HG03575 (cell line): ENCODE measurements around the gene FUT3.
"Not testable (repeated sequence)": the region's sequence is repeated elsewhere in the genome, so short reads cannot be mapped to it uniquely, and the experiment has no call there.

Experiments
- ATAC-seq: cut with Tn5 transposase; IDR thresholded peaks from one replicate; pipeline ENCODE4 v1.9.1; 2021; ENCODE audit not compliant: unreplicated experiment, insufficient number of reproducible peaks, low FRiP score; ENCODE audit errors: extremely low read depth

The FUT3 gene

DNA sequence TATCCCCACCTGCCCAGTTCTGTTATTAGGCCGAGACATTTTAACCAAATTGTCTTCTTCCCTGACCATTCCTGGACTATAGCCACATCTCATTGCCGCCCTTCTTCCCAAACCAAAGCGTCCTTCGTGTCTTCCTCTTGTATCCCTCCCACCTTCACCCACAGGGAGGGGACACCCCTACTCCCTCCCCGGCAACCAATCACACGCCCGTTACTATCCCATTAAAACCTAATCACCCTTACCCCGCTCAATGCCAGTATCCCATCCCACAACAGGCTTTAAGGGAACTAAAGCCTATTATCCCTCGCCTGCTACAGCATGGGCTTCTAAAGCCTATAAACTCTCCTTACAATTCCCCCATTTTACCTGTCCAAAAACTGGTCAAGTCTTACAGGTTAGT, 3.9 kb upstream of the FUT3 start:
- ATAC-seq = not testable (repeated sequence)

- not testable (repeated sequence) for ATAC-seq
These were observed 2.9 kb upstream of the FUT3 start for GRCh38 chr19:5854121-5854520.

DNA sequence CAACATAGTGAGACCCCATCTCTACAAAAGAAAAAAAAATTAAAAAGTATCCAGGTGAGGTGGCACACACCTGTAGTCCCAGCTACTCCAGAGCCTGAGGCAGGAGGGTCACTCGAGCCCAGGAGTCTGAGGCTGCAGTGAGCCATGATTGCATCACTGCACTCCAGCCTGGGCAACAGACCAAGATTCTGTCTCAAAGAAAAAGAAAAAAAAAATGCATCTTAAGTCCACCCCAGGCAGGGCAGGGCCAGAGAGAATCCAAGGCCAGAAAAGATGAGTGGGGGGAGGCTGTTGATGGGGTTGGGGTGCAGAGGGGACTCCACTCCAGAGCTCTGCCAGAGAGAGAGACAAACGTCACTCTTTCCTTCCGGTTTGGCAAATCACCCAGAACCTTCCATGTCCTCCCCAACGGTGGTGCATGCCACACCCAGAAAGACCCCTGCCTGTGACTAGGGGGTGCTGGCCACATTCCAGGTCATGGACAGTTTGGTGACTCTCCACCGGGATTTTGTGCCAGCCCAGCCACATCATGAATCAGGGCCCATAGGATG, 431 bp downstream of the FUT3 start:
- ATAC-seq = no peak

- no peak for ATAC-seq
These were observed 1.1 kb downstream of the FUT3 start for GRCh38 chr19:5850189-5850588.

DNA sequence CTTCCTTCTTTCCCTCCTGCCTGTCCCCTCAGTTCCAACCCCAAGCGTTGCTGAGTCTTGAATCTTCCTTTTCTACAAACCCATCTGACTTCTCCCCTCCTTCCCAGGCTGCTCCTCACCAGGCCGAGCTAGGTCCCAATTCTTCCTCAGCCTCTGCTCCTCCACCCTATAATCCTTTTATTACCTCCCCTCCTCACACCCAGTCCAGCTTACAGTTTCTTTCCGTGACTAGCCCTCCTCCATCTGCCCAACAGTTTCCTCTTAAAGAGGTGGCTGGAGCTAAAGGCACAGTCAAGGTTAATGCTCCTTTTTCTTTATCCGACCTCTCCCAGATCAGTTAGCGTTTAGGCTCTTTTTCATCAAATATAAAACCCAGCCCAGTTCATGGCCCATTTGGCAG, 2.6 kb downstream of the FUT3 start:
- not testable (repeated sequence) for ATAC-seq

GRCh38 chr19:5847846-5848245, 3.4 kb downstream of the FUT3 start:
- not testable (repeated sequence) for ATAC-seq

- ATAC-seq = no peak
These were observed 6.5 kb downstream of the FUT3 start for GRCh38 chr19:5844456-5845433.

GRCh38 chr19:5843295-5843927, 7.8 kb downstream of the FUT3 start:
- ATAC-seq = no peak

GRCh38 chr19:5841735-5842111, 9.5 kb downstream of the FUT3 start:
- not testable (repeated sequence) for ATAC-seq

DNA sequence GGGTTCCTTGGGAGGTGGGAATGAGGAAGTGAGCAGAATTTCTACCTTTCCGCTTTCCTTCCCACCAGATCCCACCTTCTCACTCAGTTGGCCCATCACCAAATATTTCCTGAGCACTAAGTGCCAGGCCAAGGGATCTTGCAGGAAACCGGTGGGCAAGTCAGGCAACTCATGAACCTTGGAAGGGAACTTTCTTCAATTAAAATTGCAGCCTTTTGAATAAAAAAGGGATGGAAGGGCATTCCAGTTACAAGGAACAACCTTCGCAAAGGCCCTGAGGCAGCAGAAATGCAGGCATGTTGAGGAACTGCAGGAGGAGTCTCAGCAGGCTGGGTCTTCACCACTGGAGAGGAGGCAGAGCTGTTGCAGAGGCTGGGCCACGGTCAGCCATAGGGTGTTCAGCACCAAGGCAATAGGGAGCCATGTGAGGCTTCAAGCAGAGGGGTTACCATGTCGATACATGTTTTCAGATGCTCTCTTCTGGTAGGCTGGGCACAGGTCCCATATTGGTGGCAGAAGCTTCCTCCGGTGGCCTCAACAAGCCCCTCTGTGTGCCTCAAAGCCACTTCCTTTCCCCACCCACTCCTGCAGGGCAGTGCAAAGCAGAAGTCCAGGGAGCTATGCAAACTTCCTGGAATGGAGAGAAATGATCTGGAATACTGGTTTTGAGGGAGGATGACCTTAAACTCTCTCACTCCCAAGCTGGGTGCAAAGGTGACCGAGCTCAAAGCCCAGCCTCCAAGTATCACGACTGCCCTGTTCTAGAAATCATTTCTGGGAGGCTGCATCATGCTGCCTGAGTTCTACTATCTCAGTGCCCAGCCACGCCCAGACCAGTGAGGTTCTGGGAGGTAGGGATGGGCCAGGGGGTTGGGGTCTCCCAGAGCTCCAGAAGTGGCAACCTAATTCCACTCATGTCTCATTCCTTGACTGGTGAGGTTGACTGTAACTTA, 11.9 kb downstream of the FUT3 start, which contains the start of gene FUT6:
TSS of gene FUT6 (minus strand) at position 638 of the 953 bp plus-strand sequence. CDS start 7,135 bp downstream, outside the sequence.
- no peak for ATAC-seq

- ATAC-seq = no peak
These were observed 12.7 kb downstream of the FUT3 start for GRCh38 chr19:5838353-5839064.

DNA sequence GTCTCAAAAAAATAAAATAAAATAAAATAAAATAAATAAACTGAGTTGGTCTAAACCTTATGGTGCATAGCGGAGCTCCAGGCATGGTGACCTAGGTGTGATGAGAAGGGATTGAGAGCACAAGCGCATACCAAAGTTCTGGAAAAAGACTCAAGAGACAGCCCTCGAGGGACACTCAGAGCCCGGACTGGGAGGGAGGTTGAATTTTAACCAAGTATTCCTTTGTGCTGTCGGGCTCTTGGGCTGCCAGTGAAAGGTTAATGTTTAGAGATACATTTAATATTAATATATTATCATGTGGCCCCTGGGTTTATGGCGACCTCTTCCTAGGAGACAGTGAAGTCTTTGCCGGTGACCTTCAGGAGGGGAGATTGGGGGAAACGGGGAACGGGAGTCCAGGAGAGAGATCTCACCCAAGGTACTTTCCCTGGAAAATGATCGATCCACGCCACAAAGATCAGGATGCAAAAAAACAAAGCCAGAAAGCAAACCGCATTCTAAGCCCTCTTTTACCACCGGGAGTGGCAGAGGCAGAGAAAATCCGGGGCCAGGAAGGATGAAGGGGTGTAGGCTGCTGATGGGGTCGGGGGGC, 13.4 kb downstream of the FUT3 start:
- no peak for ATAC-seq

DNA sequence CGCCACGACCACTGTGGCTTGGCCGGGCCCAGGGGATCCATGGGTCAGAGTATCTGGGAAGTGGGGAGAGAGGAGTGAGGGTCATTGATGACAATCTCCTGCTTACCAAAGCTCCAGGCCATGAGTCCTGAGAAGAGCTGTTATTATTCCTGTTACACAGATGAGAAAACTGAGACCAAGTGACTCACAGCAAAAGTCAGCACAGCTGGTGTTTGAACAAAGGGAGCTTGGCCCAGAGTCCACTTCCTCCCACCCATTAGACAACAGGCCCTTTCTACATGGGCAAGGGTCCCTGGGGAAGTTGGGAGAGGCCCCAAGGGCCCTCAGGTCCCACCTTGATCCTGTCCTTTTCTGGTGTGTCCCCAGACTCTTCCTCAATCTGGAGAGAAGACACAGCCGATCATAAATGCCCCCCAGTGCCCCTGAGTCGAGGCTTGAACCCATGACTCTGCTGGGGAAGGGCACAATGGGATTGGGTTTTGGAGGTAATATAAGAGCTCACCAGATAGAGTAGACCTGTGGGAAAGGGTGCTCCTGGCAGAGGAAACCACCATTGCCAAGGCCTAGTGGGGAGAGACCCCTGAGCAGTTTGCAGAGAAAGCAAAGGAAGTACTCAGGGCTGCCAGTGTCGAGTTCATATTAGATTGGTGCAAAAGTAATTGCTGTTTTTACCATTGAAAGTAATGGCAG, 18.6 kb downstream of the FUT3 start:
- ATAC-seq = no peak

DNA sequence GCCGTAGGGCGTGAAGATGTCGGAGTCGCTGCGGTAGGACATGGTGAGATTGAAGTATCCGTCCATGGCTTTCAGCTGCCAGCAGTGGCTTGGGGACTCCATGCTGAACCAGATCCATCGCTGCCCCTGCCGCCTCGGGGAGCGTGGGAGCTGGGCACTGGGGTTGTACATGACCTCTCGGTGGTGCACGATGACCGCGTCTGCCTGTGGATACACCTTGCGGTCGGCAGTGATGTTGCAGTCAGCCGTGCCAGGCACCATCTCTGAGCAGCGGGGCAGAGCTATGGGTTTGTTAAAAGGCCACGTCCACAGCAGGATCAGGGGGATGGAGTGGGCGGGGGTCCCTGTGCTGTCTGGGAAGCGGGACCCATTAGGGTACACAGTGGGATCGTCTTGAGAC, 19.2 kb downstream of the FUT3 start:
- no peak for ATAC-seq

DNA sequence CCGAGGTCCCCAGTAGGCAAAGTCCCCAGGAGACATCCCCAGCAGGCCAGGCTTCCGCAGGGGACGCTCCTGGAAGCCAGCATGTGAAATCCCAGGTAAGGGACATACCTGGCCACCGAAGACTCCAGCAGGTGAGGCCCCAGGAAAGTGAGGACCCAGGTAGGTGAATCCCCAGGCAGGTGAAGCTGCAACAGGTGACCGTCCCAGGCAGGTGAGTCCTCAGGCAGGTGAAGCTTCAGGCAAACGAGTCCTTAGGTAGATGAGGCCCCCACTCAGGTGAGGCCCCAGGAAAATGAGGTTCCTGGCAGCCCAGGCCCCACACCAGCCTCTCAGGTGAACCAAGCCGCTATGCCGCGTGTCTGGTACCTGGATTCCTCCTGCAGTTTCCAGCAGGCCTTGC, 20.1 kb downstream of the FUT3 start:
- no peak for ATAC-seq

DNA sequence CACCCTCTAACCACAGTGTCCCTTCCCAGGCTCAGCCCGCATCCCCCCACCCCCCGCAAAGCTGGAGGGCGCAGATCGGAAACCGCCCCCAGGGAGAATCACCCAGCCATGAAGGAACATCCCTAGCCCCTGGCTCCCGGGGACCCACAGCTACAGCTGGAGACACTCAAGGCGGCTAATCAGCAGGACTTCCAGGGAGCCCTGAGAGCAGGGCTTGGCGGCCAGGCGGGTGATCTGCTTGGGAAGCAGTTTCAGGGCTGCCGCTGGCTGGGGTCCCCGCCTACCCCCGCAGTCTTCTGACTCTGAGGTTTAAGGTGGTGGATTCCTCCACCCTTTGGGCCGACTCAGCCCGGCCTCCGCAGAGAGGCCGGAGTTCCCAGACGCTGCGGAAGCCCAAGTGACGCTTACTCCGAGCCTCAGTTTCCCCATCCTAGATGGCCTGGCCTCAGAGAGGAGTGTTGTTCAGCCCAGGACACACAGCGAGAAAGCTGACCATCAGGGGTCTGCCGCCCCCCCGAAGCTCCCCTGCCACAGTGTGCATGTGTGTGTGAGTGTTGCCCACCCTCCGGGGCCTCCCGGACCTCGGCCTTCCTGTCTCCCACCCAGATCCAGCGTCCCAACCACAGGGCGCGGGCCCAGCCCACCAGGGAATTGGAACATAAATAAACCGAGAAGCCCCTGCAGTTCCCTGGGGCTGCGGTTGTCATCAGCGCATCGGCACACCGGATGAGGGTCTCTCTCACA, 21.5 kb downstream of the FUT3 start:
- ATAC-seq = no peak
